HG03039 (cell line): ENCODE data around the gene SETD2.

ENCODE experiments used
- ATAC-seq: cut with Tn5 transposase; IDR thresholded peaks from one replicate; pipeline ENCODE4 v1.9.1; 2021; ENCODE audit warnings: mild to moderate bottlenecking, moderate library complexity; ENCODE audit not compliant: unreplicated experiment

Gene SETD2

DNA sequence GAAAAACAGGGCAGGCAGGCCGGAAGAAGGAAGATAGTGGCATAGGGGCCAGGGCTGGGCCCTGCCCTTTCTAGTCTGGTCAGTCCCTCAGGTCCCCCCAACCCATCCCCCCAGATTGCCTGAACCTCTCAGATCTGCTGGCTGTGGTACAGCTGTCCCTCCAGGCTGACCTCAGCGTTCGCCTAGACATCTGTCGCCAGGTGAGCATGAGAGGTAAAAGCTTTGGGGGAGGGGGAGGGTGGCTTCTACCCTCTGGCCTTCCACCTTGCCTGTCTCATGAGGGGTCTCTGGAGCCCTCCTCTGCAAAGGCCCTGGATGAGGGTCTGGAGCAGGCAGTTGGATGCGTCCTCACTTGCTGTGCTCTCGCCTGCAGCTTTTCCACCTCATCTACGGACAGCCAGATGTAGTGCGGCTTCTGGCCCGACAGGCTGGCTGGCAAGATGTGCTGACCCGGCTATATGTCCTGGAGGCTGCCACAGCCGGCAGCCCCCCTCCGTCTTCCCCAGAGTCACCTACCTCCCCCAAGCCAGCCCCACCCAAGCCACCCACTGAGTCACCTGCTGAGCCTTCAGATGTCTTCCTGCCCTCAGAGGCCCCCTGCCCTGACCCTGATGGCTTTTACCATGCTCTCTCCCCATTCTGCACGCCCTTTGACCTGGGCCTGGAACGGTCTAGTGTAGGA is 164.3 kb downstream of the SETD2 start:
- no peak for ATAC-seq

DNA sequence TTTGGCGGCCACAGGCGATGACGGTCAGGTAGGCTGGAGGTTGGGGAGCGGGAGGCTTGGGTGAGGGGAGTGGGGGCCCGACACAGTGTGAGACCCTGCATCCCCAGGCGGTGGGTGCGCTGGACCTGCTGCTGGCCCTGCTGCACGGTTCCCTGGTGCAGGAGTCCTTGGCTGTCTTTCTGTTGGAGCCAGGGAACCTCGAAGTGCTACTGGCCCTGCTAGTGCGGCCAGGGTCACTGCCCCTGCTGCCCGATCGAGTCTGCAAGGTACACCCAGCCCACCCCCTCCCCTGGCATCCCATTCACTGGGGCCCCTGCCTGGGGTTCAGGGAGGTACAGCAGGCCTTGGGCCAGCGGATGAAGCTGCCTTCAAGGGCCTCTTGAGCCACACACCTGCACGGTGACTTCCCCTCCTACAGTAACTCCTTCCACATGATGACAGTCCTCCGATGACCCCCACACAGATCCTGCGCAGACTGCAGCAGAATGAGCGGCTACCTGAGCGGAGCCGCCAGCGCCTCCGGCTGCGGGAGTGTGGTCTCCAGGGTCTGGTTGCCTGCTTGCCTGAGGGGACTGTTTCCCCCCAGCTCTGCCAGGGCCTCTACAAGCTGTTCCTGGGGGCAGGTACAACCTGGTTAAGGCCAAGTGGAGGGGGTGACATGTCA is 164.9 kb downstream of the SETD2 start:
- no peak for ATAC-seq

DNA sequence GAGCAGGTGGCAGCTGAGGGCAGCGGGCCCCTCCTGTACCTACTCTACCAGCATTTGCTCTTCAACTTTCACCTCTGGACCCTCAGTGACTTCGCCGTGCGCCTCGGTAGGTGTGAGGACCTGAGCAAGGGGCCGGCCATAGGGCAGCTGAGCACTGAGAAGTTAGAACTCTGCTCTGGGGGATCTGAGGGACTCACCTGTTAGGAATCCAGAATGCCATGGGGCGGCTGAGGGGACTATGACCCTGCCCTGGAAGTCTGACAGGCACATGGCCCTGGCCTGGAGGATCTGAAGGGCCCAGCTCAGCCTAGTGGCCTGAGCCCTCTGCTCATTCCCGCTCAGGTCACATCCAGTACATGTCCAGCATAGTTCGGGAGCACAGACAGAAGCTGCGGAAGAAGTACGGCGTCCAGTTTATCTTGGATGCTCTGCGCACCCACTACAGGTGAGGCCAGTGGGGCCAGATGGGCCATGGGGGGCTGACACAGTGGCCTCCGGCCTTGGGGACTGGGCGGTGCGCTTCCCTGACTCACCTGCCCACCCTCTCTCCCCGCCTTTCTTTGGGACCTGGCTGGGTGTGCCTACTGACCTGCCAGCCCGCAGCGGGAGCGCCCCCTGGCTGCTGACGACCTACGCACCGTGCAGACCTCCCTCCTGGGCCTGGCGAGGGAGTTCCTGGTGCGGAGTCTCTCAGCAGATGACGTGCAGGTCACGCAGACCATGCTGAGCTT is 165.6 kb downstream of the SETD2 start:
- no peak for ATAC-seq

DNA sequence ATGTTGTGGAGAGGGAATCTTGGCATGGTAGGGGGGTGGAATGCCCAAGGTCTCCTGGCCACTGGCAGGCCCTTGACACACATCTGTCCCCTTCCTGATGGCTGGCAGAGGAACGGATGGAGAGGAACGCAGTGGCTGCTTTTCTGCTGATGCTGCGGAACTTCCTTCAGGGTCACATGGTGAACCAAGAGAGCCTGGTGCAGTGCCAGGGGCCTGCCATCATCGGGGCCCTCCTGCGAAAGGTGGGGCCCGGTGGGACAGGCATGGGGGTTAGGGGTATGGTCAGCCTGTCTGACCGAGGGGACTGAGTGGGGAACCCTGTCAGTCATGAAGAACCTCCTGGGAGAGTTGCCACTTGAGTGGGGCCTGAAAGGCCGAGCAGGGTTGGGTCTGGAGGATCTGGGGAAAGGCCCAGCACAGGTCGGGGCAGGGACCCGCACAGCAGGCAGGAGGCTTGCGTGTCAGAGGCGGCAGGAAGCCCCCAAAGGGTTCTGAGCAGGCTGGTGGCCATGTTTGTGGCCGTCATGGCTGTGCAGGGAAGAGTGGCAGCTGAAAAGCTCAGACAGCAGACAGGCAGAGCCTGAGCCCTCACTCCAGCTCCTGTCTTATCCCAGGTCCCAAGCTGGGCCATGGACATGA is 166.3 kb downstream of the SETD2 start:
- no peak for ATAC-seq

DNA sequence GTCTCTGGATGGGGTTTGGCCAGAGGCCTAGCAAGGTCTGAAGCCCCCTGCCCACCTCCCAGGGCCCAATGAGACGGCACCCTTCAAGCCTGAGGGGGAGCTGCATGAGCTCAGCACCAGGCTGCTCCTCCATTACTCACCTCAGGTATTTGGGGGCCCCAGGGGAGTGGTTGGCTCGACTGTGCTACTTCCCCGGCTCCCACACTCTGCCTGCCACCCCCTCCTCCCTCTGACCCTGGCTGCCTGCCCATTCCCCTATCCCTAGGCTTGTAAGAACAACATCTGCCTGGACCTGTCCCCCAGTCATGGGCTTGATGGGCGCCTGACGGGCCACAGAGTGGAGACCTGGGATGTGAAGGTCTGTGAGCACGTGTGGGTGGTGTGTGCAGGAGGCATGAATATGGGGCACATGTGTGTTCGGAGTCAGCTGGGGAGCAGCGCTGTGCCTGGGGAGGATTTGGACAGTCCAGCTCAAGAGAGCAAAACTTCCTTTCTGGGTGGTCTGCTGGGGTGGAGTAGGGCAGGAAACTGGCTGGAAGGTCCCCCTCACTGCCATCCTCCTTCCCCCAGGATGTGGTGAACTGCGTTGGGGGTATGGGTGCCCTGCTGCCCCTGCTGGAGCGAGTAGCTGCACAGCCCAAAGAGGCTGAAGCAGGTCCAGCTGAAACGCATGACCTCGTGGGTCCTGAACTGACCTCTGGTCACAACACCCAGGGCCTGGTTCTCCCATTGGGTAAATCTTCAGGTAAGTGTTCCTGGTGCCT is 167.0 kb downstream of the SETD2 start:
- ATAC-seq: no peak

DNA sequence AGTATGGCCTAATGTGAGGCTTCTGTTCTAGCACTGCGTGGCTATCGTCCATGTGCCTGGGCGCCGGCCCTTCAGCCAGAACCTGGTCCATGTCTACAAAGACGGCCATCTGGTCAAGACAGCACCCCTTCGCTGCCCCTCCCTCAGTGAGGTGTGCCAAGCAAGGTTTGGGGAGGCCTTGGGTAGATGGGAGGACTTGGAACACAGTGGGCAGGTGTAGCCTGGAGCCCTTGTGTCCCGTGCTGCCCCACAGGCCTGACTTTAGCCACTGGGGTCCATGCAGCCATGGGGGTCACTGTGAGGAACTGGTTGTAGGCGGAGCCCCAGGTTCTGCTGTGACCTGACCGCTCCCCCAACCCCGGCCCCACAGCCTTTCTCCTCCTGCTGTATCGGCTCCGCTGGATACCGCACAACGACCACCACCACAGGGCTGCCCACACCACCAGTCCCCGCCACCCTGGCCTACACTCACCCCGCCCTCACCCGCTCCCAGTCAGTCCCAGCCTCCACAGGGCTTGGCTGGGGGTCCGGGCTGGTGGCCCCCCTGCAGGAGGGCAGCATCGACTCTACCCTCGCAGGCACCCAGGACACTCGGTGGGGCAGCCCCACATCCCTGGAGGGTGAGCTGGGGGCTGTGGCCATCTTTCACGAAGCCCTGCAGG is 167.9 kb downstream of the SETD2 start:
- ATAC-seq: no peak

DNA sequence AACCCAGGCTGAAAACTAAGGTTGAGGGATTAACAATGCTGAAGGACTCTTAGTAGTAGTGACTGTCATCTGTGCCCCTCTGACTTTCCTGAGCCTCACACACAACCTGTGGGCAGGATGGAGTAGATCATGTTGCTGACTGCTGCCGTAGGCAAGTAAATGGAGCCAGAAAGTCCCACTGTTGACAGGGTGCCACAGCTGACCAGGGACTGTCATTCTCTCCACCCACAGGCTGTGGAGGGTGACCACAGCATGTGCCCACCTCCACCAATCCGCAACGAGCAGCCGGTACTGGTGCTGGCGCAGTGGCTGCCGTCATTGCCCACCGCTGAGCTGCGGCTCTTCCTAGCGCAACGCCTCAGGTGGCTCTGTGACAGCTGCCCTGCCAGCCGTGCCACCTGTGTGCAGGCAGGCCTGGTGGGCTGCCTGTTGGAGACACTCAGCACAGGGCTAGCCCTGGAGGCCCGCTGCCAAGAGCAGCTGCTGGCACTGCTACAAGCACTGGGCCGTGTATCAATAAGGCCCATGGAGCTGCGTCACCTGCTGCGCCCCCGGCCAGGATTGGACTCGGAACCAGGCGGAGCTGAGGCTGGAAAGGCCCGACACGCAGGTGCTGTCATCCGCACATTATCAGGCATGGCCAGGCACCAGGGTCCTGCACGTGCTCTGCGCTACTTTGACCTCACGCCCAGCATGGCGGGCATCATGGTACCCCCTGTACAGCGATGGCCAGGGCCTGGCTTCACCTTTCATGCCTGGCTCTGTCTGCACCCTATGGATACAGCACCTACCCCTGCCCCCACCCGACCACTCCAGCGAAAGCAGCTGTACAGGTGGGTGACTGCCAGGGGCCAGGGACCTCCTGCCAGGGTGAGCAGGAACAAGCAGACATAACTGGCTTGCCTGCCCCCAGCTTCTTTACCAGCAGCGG is 168.8 kb downstream of the SETD2 start:
- ATAC-seq: no peak

DNA sequence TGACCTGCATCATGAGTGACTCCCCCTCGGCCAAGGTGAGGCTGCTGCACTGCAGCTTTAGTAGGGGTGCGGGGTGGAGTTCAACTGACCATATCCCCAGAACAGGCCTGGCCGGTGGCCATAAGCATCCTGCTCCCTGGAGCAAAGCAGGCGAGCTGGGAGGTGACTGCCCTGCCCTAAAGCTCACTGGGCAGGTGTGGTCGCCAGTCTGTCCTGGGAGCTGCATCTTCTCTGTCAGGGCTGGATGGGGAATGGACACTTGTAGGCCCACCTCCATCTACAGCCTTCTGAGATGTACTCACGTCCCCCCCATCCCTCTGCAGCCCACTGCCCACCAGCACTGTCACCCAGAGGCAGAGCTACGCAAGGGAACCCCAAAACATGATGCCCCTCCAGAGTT is 169.9 kb downstream of the SETD2 start:
- ATAC-seq: no peak

DNA sequence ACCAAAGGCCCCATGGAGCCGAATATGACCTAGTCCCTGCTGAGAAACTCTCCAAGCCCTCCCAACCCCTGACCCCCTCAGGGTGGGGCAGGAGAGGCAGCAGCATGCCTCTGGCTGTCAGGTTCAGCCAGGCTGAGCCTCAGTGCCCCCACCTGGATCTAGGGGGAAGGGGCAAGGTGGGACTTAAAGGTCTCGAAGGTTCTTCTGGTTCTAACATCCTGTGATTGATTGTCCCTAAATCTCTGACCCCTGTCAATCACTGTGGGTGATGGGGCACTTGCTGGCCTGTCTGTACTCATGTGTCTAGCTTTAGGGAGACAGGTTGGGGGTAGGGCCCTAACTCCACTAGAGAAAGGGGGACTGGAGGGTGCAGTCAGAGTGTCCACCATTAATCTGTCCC is 170.6 kb downstream of the SETD2 start:
- no peak for ATAC-seq

DNA sequence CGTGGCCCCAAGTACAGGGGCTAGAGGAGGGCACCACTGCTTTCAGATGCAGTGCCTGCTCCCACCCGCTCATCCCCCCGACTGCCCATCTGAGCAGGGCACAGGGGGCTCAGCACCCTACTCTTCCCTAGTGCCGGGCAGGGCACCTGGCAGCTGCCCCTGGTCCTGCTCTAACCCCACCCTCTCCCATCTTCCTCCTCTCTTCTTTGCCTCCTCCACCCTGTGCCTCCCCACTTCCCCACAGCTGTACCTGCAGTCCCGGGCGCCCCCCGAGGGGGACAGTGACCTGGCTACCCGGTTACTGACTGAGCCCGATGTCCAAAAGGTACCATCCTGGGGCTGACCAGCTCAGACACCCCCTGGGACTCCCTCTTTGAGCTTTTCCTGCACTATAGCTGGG is 171.7 kb downstream of the SETD2 start:
- ATAC-seq: no peak

DNA sequence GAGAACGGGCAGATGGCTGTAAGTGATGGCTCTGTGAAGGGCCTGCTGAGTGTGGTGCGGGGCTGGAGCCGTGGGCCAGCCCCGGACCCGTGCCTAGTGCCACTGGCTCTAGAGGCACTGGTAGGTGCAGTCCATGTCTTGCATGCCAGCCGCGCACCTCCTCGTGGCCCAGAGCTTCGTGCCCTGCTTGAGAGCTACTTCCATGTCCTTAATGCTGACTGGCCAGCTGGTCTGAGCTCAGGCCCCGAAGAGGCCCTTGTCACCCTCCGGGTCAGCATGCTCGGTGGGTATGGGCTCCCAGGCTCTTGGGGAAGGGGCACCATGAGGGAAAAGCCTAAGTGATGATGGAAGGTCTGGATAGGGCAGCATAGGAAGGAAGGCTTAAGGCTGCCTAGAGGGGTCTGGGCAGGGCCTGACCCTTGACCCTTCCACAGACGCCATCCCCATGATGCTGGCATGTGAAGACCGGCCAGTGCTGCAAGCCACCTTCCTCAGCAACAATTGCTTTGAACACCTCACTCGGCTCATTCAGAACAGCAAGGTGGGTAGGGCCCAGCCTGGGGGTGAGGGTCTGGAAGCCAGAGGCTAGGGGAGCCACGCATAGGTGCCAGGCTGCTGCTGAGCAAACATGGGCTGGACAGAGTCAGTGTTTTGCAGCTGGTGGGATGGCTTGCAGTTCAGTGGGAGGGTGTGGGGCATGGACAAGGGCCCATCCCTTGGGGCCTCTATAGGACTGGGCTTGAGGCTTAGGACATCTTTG is 172.3 kb downstream of the SETD2 start:
- no peak for ATAC-seq

DNA sequence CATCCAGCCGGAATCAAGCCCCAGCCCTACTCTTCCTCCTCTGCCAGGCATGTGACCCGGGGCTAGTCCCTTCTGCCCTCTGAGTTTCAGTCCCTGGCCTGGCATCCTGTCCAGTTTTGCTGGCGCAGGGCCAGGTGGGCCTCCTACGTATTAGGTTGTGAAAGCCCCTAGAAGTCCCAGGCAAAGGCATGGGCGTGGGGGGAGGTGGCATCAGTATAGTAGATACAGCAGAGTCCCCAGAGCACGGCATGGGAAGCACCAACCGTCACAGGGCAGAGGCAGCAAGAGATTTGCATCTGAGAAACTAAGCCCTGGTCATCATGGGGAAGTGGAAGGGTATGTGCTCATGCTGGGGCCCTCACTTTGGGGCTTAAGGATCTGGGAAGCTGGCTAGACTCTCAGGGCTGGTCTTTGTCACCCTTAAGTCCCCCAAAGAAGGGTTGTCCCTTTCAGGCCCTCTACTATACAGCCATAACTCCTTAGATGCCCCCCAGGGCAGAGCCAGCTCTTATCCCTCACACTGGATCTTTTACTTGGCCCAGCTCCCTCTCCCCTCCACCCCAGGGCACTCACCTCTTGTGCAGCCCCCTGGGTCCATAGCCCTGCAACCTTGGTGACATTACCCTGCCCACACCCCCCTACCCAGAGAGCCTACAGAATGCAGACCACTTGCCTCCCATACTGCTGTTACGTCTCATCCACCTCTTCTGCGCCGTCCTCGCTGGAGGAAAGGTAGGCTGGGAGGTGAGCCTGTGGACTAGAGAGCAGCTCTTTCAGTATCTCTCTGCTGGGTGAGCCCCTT is 173.1 kb downstream of the SETD2 start:
- no peak for ATAC-seq

DNA sequence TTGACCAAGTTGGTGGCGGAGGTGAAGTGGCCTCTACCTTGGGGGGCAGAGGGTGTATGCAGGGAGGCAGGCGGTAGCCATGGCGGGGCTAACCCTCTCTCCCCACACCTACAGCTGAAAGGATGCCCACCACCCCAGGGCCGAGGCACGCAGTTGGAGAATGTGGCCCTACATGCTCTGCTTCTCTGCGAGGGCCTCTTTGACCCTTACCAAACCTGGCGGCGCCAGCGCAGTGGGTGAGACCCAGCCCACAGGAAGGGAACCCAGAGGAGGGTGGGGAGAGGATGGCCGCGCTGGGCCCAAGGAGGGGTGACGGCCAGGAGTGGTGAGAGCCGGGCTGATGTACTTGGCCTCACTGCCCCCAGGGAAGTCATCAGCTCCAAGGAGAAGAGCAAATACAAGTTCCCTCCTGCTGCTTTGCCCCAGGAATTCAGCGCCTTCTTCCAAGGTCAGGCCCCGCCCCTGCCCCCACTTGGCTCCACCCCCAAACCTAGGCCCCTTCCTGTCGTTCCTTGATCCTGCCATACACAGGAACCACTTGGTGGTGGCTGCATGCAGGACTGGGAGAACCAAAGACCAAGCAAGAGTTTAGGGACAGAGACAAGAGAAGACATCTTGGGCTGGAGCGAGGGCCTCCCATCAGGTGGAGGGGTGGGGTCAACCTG is 174.6 kb downstream of the SETD2 start:
- no peak for ATAC-seq

DNA sequence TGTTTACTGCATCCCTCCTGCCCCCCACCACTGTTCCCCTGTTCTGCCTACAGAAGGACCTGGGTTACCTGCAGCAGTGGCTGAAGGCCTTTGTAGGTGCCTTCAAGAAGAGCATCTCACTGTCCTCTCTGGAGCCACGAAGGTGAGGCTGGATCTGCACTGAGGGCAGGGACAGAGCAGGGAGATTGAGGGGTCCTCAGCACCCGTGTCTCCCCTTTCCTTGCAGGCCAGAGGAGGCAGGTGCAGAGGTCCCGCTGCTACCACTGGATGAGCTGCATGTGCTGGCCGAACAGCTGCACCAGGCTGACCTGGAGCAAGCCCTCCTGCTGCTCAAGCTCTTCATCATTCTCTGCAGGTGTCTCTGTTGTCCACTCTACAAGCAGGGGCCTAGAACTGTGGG is 175.3 kb downstream of the SETD2 start:
- no peak for ATAC-seq

DNA sequence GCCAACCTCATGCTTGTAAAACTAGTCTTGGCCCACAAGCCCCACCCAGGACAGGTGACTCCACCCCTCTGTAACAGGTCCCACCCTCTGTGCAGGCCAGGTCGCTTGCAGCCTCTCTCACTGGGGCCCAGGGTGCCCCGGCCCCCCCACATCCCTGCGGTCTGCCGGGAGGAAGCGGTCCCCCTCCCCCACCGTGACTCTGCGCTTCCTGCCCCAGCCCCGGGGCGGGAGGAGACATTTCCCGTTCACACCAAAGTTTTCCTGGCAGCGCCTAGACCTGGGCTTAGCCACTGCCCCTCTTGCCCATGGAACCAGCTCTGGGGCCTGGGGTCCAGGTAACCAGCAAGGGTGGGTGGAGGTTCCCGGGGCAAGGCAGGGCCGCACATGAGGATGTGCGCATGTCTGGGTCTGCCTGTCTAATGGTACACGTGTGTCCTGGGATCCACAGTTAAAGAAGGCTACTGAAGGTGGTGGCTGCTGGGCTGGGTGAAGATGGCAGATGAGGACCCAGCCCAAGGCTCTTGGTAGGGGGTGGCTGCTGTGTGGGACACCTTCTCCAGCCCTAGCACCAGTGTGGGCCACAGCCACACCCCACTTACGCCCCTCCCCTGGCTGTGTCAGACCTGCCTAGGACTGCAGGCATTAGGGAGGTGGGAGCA is 176.0 kb downstream of the SETD2 start:
- ATAC-seq: peak; percentile 47

DNA sequence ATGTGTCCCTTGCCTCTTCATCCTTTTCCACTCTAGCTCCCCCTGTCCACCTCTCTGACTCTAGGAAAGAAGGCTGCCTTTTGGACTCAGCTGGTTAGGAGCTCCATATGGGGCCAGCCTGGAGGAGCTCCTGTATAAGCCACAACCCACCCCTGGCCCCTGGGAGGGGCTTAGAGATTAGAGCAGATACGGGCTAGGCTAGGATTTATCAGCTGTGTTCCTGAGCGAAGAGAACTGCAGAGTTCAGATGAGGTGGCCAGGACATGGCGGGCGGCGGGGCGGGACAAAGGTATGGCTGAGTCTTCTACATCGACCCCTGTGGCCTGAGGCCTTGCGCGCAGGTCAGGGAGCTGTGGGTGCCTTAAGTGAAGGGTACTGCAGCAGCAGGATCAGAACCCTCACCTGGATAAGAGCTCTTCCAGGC is 176.6 kb downstream of the SETD2 start:
- no peak for ATAC-seq
